HCT116 (cell line): Measurements from ENCODE around the gene ERICH6. TPM values are rescaled to one million over a fixed set of nuclear protein-coding genes. Genes with fewer than 3 reads are reported as not detected.

ENCODE experiments used
- ATAC-seq: fragments of 200-7000 bp; cut with Tn5 transposase; 2 replicates; pipeline ENCODE4 v1.9.1; 2020; ENCODE audit warnings: mild to moderate bottlenecking, moderate library complexity
- BruUV-seq: library from RNA; stranded (reverse); fragments of 400-500 nt; replicated peaks from 2 replicates; lab custom pipeline; 2021; lab: Mats Ljungman, UMichigan
- CTCF ChIA-PET: fragments of 300-600 bp; sonication (Branson Sonifier 250); formaldehyde crosslinking; loops from one replicate; lab custom pipeline; 2021; ENCODE audit warnings: antibody characterized with exemption; lab: Charles Lee
- POLR2A ChIA-PET: fragments of 300-600, 350-600 bp; sonication (Branson Sonifier 250); formaldehyde crosslinking; loops from one replicate; lab custom pipeline; 2021; ENCODE audit warnings: antibody characterized with exemption; lab: Charles Lee
- RAD21 ChIA-PET, 2 experiments: fragments of 300-600 bp; sonication (Branson Sonifier 250); formaldehyde crosslinking; loops; one replicate each; lab custom pipeline; 2023; ENCODE audit warnings: low total read pairs in 2 of 2; ENCODE audit not compliant: uncharacterized antibody in 2 of 2, unreplicated experiment in 2 of 2, low non-redundant PET in 1 of 2; lab: Charles Lee
- DNase-seq: peaks from one replicate; pipeline ENCODE4 v3.0.0-alpha.2; 2010; ENCODE audit warnings: low read depth, low spot score
- H2AFZ ChIP-seq: fragments of 200-600 bp; shearing (Covaris generic), sonication (generic); 2 replicates; pipeline ENCODE4 v1.6.1; 2017; ENCODE audit warnings: low read depth, mixed run types, mixed read lengths, antibody characterized with exemption, low read length; ENCODE audit not compliant: poor library complexity, severe bottlenecking
- H3K27ac ChIP-seq: 2 replicates; pipeline ENCODE4 v1.5.1; 2012; ENCODE audit warnings: low read depth, low read length
- H3K27me3 ChIP-seq: fragments of 200-600 bp; sonication (generic); 2 replicates; pipeline ENCODE4 v1.6.1; 2016; ENCODE audit warnings: mixed run types, low read length, mixed read lengths; ENCODE audit not compliant: insufficient read depth
- H3K36me3 ChIP-seq, 2 experiments: fragments of 200-500 bp in 1 of 2; fragments of 200-600 bp in 1 of 2; sonication (Bioruptor generic) in 1 of 2; sonication (generic) in 1 of 2; 2 replicates each; pipeline versions ENCODE4 v1.5.1 to v1.6.1; 2014 to 2016; ENCODE audit warnings: low read length in 2 of 2, inconsistent platforms in 1 of 2, mixed read lengths in 1 of 2, mixed run types in 1 of 2; ENCODE audit not compliant: insufficient read depth in 2 of 2, control insufficient read depth in 1 of 2
- H3K4me1 ChIP-seq, 2 experiments: fragments of 200-600 bp in 1 of 2; sonication (generic) in 1 of 2; 2 replicates each; pipeline versions ENCODE4 v1.5.1 to v1.6.1; 2012 to 2017; ENCODE audit warnings: low read length in 2 of 2, inconsistent platforms in 1 of 2, mild to moderate bottlenecking in 1 of 2, mixed read lengths in 1 of 2, mixed run types in 1 of 2, moderate library complexity in 1 of 2; ENCODE audit not compliant: insufficient read depth in 2 of 2, control insufficient read depth in 1 of 2
- H3K4me2 ChIP-seq: fragments of 200-600 bp; sonication (generic); 2 replicates; pipeline ENCODE4 v1.6.1; 2017; ENCODE audit warnings: mixed run types, low read length, mixed read lengths
- H3K4me3 ChIP-seq, 2 experiments: fragments of 200-600 bp in 1 of 2; sonication (generic) in 1 of 2; replicated peaks in 1 of 2; 2 replicates each; pipeline ENCODE4 v1.5.1; 2011 to 2016; ENCODE audit warnings: low read length in 2 of 2, control low read depth in 1 of 2, low read depth in 1 of 2, mild to moderate bottlenecking in 1 of 2, mixed read lengths in 1 of 2, mixed run types in 1 of 2
- H3K79me2 ChIP-seq: fragments of 200-600 bp; sonication (generic); 2 replicates; pipeline ENCODE4 v1.6.1; 2017; ENCODE audit warnings: mild to moderate bottlenecking, mixed run types, low read length, moderate library complexity, mixed read lengths; ENCODE audit not compliant: insufficient read depth
- H3K9ac ChIP-seq: fragments of 200-600 bp; sonication (generic); 2 replicates; pipeline ENCODE4 v1.6.1; 2016; ENCODE audit warnings: low read length, mixed read lengths
- H3K9me2 ChIP-seq: fragments of 200-600 bp; sonication (generic), shearing (Covaris generic); 2 replicates; pipeline ENCODE4 v1.6.1; 2017; ENCODE audit warnings: mixed run types, mild to moderate bottlenecking, moderate library complexity; ENCODE audit not compliant: insufficient read depth
- H3K9me3 ChIP-seq, 2 experiments: fragments of 200-500 bp in 1 of 2; fragments of 200-600 bp in 1 of 2; sonication (Bioruptor generic) in 1 of 2; sonication (generic) in 1 of 2; 2 replicates each; pipeline ENCODE4 v1.6.1; 2014 to 2017; ENCODE audit warnings: low read length in 2 of 2, mixed read lengths in 2 of 2, inconsistent platforms in 1 of 2, low read depth in 1 of 2, mild to moderate bottlenecking in 1 of 2, mixed run types in 1 of 2, moderate library complexity in 1 of 2; ENCODE audit not compliant: control insufficient read depth in 1 of 2, insufficient read depth in 1 of 2
- H4K20me1 ChIP-seq: fragments of 200-600 bp; sonication (generic), shearing (Covaris generic); 2 replicates; pipeline ENCODE4 v1.6.1; 2017; ENCODE audit warnings: mixed run types, mild to moderate bottlenecking, moderate library complexity; ENCODE audit not compliant: insufficient read depth
- ATF3 ChIP-seq: IDR thresholded peaks from 2 replicates; pipeline ENCODE4 v1.6.1; 2012
- CBX3 ChIP-seq: IDR thresholded peaks from 2 replicates; pipeline ENCODE4 v1.6.1; 2012; ENCODE audit warnings: low read depth
- CTCF ChIP-seq, 3 experiments: fragments of 200-600 bp in 1 of 3; sonication (generic) in 1 of 3; IDR thresholded peaks in 2 of 3; conservative IDR thresholded peaks in 1 of 3; 2 replicates each; pipeline ENCODE4 v1.5.1; 2012 to 2017; ENCODE audit warnings: low read depth in 2 of 3, low read length in 2 of 3, antibody characterized with exemption in 1 of 3, borderline replicate concordance in 1 of 3, control low read depth in 1 of 3, mild to moderate bottlenecking in 1 of 3, mixed read lengths in 1 of 3, mixed run types in 1 of 3, moderate library complexity in 1 of 3; ENCODE audit not compliant: insufficient read depth in 1 of 3
- EGR1 ChIP-seq: IDR thresholded peaks from 2 replicates; pipeline ENCODE4 v1.6.1; 2012; ENCODE audit warnings: low read depth
- EZH2 ChIP-seq: fragments of 200-600 bp; sonication (generic); IDR thresholded peaks from 2 replicates; pipeline ENCODE4 v1.6.1; 2017; ENCODE audit warnings: antibody characterized with exemption, mixed run types
- FOSL1 ChIP-seq: IDR thresholded peaks from 2 replicates; pipeline ENCODE4 v1.6.1; 2012; ENCODE audit warnings: low read depth
- MAX ChIP-seq: IDR thresholded peaks from 2 replicates; pipeline ENCODE4 v1.6.1; 2012
- POLR2AphosphoS5 ChIP-seq: IDR thresholded peaks from 2 replicates; pipeline ENCODE4 v1.6.1; 2011; ENCODE audit warnings: mild to moderate bottlenecking, low read depth, low read length, moderate library complexity
- REST ChIP-seq: IDR thresholded peaks from 2 replicates; pipeline ENCODE4 v1.6.1; 2012; ENCODE audit warnings: low read depth
- SIN3A ChIP-seq: IDR thresholded peaks from 2 replicates; pipeline ENCODE4 v1.6.1; 2012; ENCODE audit warnings: low read depth
- SP1 ChIP-seq: IDR thresholded peaks from 2 replicates; pipeline ENCODE4 v1.6.1; 2012; ENCODE audit warnings: low read depth
- ZNF274 ChIP-seq: fragments of 200-500 bp; sonication (Bioruptor generic); IDR thresholded peaks from 2 replicates; pipeline ENCODE4 v1.6.1; 2014; ENCODE audit warnings: mild to moderate bottlenecking, low read depth, low read length, inconsistent platforms
- intact Hi-C: fragments of 100-400 bp; cut with micrococcal nuclease; formaldehyde crosslinking; loops from 2 replicates; pipeline ENCODE4 v1.10.0; 2022
- total RNA-seq: library from RNA; stranded (reverse); gene quantifications from one replicate; pipeline ENCODE4 v1.2.1, GENCODE V29; 2021; ENCODE audit not compliant: unreplicated experiment
- TF ChIP-seq, protein P1 (sequence below): IDR thresholded peaks from 2 replicates; pipeline ENCODE4 v1.6.1; 2011; ENCODE audit warnings: mild to moderate bottlenecking, low read length, moderate library complexity; ENCODE audit not compliant: insufficient replicate concordance; ENCODE audit errors: extremely low read depth

ERICH6 gene
- total RNA-seq, 1 experiment from 2014 or later = not detected

DNA sequence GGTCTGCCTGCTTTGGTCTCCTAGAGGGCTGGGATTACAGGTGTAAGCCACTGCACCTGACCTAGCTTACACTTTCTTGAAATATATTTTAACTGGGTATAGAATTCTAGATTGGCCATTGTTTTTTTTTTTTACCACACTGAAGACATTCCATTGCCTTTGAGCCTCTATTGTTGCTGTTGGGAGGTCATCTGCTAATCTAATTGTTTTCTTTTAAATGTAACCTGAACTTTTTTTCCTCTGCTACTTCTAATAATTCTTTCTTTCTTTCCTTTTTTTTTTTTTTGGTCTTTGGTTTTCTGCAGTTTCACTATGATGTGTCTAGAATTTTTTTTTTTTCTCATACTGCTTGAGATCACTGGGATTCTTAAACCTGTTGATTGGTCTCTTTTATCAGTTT lies 28.1 kb downstream of the ERICH6 start:
- H2AFZ ChIP-seq = no peak overlapping the region
- no TSS peak for BruUV-seq
- no peak overlapping the region for H3K27ac ChIP-seq
- ATAC-seq = no peak
- no peak overlapping the region for H3K4me3 ChIP-seq
- no peaks in the 10 kb centered on the region for H3K4me1 ChIP-seq
- CTCF ChIA-PET = no interaction called here
- no peak for DNase-seq
- intact Hi-C loops = no loop called here
- no peak overlapping the region for H3K4me2 ChIP-seq
- H4K20me1 ChIP-seq = no peaks in the 10 kb centered on the region
- no peaks in the 10 kb centered on the region for H3K36me3 ChIP-seq
- H3K27me3 ChIP-seq = no peaks in the 10 kb centered on the region
- POLR2A ChIA-PET = no interaction called here
- peaks cover 0 to 8% of the 10 kb centered on the region in 2 experiments; a peak in 1 of 4 replicates for H3K9me3 ChIP-seq
- H3K9me2 ChIP-seq = no peaks in the 10 kb centered on the region
- TF ChIP-seq CBX3 = peak; percentile 74; the same call in 1 of the 2 replicates
- no peak for TF ChIP-seq FOSL1
- H3K9ac ChIP-seq = no peak overlapping the region
- RAD21 ChIA-PET = no interaction called here
- no peaks in the 10 kb centered on the region for H3K79me2 ChIP-seq

DNA sequence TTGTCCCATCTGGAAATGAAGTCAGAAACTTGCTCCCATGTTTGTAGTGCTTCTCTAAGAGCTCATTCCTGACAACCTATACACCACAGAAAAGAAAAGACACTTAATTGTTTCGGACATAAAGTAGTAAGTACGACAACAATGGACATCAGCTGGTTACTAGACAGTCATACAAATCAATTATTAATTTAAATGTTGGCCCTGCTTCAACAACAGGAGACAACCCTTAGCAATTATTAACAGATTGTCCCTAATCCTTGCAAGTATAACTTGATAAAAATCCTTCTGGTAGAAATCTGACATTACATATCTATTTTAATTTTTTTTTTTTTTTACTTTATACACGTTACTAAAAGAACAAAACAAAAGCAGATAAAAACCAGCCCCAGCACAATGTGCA lies 29.8 kb downstream of the ERICH6 start:
- intact Hi-C loops = no loop called here
- no peaks in the 10 kb centered on the region for H4K20me1 ChIP-seq
- TF ChIP-seq, protein P1, sequence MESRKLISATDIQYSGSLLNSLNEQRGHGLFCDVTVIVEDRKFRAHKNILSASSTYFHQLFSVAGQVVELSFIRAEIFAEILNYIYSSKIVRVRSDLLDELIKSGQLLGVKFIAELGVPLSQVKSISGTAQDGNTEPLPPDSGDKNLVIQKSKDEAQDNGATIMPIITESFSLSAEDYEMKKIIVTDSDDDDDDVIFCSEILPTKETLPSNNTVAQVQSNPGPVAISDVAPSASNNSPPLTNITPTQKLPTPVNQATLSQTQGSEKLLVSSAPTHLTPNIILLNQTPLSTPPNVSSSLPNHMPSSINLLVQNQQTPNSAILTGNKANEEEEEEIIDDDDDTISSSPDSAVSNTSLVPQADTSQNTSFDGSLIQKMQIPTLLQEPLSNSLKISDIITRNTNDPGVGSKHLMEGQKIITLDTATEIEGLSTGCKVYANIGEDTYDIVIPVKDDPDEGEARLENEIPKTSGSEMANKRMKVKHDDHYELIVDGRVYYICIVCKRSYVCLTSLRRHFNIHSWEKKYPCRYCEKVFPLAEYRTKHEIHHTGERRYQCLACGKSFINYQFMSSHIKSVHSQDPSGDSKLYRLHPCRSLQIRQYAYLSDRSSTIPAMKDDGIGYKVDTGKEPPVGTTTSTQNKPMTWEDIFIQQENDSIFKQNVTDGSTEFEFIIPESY = no peak
- no peak for TF ChIP-seq SIN3A
- no peak for TF ChIP-seq REST
- TF ChIP-seq CTCF (IDR thresholded peaks at IDR 0.05 in 2 of 3, conservative IDR thresholded peaks at IDR 0.05 in 1 of 3; ENCODE audit: borderline replicate concordance in 1 of 3, insufficient read depth in 1 of 3, low read depth in 2 of 3, low read length in 2 of 3) = no peak
- no peak for TF ChIP-seq EZH2
- no peak for TF ChIP-seq ATF3
- TF ChIP-seq POLR2AphosphoS5 = no peak
- no peak for TF ChIP-seq EGR1
- no peak for TF ChIP-seq SP1
- no peak for TF ChIP-seq ZNF274
- TF ChIP-seq MAX = no peak
- no peaks in the 10 kb centered on the region for H3K36me3 ChIP-seq
- ChIA-PET RAD21 (no interaction called here), CTCF (no interaction called here), POLR2A (no interaction called here)
- no peaks in the 10 kb centered on the region for H3K79me2 ChIP-seq
- no peak overlapping the region for H3K4me2 ChIP-seq
- peaks cover 0 to 8% of the 10 kb centered on the region in 2 experiments; a peak in 1 of 4 replicates for H3K9me3 ChIP-seq
- no peak overlapping the region for H3K4me3 ChIP-seq
- BruUV-seq = no TSS peak
- H3K9me2 ChIP-seq = no peaks in the 10 kb centered on the region
- no peaks in the 10 kb centered on the region for H3K4me1 ChIP-seq
- no peak overlapping the region for H2AFZ ChIP-seq
- H3K27ac ChIP-seq = no peak overlapping the region
- H3K27me3 ChIP-seq = no peaks in the 10 kb centered on the region
- DNase-seq = no peak
- ATAC-seq = no peak
- no peak overlapping the region for H3K9ac ChIP-seq
